ENCODE data around the gene C17orf67. TPM values are rescaled to one million over a fixed set of nuclear protein-coding genes. Genes with fewer than 3 reads are reported as not detected.

The C17orf67 gene
- total RNA-seq, 1 experiment from 2014 or later: 4.6 TPM

DNA sequence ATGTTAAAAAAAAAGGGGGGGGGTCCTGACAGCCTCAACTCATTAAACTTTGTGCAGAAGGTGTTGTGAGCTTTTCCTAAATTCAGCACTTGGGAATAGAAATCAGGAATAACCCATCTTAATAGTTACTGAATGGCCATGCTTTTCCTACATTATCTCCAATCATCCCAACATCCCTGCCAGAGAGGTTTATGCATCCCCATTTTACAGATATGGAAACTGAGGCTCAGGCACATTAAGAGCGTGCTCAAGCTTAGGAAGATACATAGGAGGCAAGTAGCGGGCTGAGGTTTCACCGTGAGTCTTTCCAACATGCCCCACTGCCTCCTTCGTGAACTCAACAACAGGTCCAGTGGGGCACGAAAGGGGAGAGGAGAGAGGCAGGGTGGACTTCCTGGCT, 78.4 kb downstream of the C17orf67 start:
- intact Hi-C loops (cut with micrococcal nuclease; ENCODE audit: unreplicated experiment): no loop called here
- CTCF ChIA-PET: no interaction called here
- H3K27ac Mint-ChIP-seq (ENCODE audit: unreplicated experiment): no peak overlapping the region
- TF ChIP-seq CTCF (IDR thresholded peaks at IDR 0.05; ENCODE audit: unreplicated experiment): no peak
- H3K36me3 Mint-ChIP-seq (ENCODE audit: insufficient read depth, unreplicated experiment): no peaks in the 10 kb centered on the region
- H3K4me3 Mint-ChIP-seq (ENCODE audit: low read depth, unreplicated experiment): no peak overlapping the region
- H3K27me3 Mint-ChIP-seq (ENCODE audit: unreplicated experiment): peaks cover 39% of the 10 kb centered on the region
- H3K4me1 Mint-ChIP-seq (ENCODE audit: low read depth, unreplicated experiment): peaks cover 8% of the 10 kb centered on the region
- no peaks in the 10 kb centered on the region for H3K9me3 Mint-ChIP-seq (ENCODE audit: low read depth, unreplicated experiment)
- no peak for DNase-seq
- no TSS peak for BruUV-seq (replicated peaks)

DNA sequence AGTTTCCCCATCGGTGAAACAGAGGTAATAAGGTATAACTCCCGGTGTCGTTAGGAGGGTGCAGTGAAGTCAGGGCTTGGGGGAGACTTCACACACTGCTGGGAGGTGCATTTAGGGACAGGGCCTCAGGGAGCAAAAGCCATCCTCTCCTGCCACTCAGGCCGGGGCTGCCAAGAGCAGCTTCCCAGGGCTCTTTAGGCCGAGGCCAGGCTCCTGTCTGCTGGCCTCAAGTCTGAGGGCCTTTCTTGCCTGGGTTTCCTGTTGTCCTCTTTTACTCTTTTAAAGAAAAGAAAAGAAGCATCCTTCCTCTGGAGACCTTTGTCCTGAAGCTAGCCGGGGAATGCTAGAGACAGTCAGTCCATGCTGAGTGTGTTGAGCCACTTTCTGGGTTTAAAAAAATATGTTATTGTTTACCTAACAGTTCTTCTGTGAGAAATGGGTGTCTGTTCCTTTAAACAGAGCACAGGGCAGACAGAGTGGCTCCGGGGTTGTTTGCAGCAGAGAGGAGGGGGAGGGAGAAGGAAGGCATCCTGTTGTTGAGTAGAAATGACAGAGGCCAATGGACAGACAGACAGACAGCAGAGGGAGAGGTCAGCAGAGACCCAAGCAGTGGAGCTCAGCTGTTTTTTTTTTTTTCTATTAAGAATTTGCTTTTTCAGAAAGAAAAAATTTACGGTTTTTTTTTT, 79.1 kb downstream of the C17orf67 start:
- Mint-ChIP-seq H3K4me1 (ENCODE audit: low read depth, unreplicated experiment) (peaks cover 8% of the 10 kb centered on the region), H3K9me3 (ENCODE audit: low read depth, unreplicated experiment) (no peaks in the 10 kb centered on the region), H3K27me3 (ENCODE audit: unreplicated experiment) (peaks cover 43% of the 10 kb centered on the region), H3K36me3 (ENCODE audit: insufficient read depth, unreplicated experiment) (no peaks in the 10 kb centered on the region), H3K4me3 (ENCODE audit: low read depth, unreplicated experiment) (no peak overlapping the region), H3K27ac (ENCODE audit: unreplicated experiment) (no peak overlapping the region)
- intact Hi-C loops (cut with micrococcal nuclease; ENCODE audit: unreplicated experiment): no loop called here
- TF ChIP-seq CTCF (IDR thresholded peaks at IDR 0.05; ENCODE audit: unreplicated experiment): no peak
- CTCF ChIA-PET: no interaction called here
- no TSS peak for BruUV-seq (replicated peaks)
- no peak for DNase-seq

DNA sequence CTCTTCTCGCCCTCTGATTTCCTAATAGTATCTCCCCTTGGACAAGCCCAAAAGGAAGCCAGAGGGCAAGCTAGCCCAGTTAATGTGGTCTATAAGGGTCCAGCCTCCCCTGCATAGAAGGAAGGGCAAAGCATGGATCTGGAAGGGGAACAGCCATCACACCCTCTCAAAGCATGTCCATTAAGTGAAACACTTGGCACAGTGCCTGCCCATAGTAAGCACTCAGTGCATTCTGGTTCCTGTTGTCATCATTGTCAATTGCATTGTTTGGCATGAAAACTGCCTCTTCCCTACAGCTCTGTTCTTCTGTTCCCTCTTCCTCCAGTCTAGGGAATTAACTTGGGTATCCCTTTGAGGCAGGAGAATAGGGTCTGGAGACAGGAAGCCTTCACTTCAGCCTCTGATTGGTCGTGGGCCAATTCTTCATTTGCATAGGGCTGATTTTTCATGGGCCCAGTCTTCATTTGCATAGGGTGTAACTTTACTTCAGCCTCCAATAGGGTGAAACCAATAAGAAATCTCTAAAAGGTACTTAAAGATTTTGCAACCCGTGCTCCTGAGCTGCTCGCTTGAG, 81.4 kb downstream of the C17orf67 start:
- peaks cover 66% of the 10 kb centered on the region for H3K27me3 Mint-ChIP-seq (ENCODE audit: unreplicated experiment)
- no TSS peak for BruUV-seq (replicated peaks)
- no peaks in the 10 kb centered on the region for H3K9me3 Mint-ChIP-seq (ENCODE audit: low read depth, unreplicated experiment)
- no peak overlapping the region for H3K4me3 Mint-ChIP-seq (ENCODE audit: low read depth, unreplicated experiment)
- no peak for TF ChIP-seq CTCF (IDR thresholded peaks at IDR 0.05; ENCODE audit: unreplicated experiment)
- intact Hi-C loops (cut with micrococcal nuclease; ENCODE audit: unreplicated experiment): no loop called here
- DNase-seq: no peak
- H3K4me1 Mint-ChIP-seq (ENCODE audit: low read depth, unreplicated experiment): peaks cover 8% of the 10 kb centered on the region
- H3K27ac Mint-ChIP-seq (ENCODE audit: unreplicated experiment): no peak overlapping the region
- CTCF ChIA-PET: no interaction called here
- no peaks in the 10 kb centered on the region for H3K36me3 Mint-ChIP-seq (ENCODE audit: insufficient read depth, unreplicated experiment)

GRCh38 chr17:56751145-56751738, 82.5 kb downstream of the C17orf67 start:
- no peak for DNase-seq
- Mint-ChIP-seq H3K4me1 (ENCODE audit: low read depth, unreplicated experiment) (peaks cover 8% of the 10 kb centered on the region), H3K9me3 (ENCODE audit: low read depth, unreplicated experiment) (no peaks in the 10 kb centered on the region), H3K36me3 (ENCODE audit: insufficient read depth, unreplicated experiment) (no peaks in the 10 kb centered on the region), H3K27me3 (ENCODE audit: unreplicated experiment) (peaks cover 72% of the 10 kb centered on the region), H3K4me3 (ENCODE audit: low read depth, unreplicated experiment) (no peak overlapping the region), H3K27ac (ENCODE audit: unreplicated experiment) (no peak overlapping the region)
- no TSS peak for BruUV-seq (replicated peaks)
- CTCF ChIA-PET: no interaction called here
- TF ChIP-seq CTCF (IDR thresholded peaks at IDR 0.05; ENCODE audit: unreplicated experiment): no peak
- intact Hi-C loops (cut with micrococcal nuclease; ENCODE audit: unreplicated experiment): no loop called here
